ENCODE results near the gene CACNA1F.

DNA sequence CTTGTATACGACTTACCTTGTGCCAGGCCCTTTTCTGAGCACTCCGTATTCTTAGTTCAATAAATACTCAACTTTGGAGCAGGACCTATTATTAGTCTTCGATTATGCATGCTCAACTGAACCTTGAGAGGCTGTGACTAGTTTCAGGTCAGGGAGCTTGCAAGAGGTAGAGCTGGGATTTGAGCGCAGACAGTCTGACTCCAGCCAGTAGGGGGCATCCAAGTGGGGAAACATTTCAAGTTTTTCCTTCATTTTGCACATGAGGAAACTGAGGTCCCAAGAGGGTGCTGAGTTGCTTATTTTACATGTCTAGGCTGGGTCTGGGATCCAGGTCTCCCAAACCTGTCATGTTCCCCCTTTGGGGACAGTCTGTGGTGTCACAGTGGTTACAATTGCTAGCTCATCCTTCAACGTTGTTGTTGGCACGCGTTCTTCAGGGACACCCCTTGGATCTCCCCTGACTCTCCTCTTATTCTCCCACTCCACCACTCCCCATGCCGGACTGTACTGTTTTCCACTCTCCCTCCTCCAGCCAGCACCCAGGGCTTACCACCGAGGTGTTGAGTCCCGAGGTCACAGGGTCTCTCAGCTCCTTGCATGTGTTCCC is 40.3 kb downstream of the CACNA1F start:
- TF ChIP-seq RAD21 (IDR thresholded peaks at IDR 0.05; ENCODE audit: insufficient read depth, low read depth, low read length), result peak; percentile 30; the same call in 1 of the 2 replicates
- TF ChIP-seq POLR2AphosphoS5 (IDR thresholded peaks at IDR 0.05; ENCODE audit: low read length), result no peak
- no peak for TF ChIP-seq SUZ12 (IDR thresholded peaks at IDR 0.05; ENCODE audit: unreplicated experiment)
- TF ChIP-seq CTCF (IDR thresholded peaks at IDR 0.05 in 2 of 3, conservative IDR thresholded peaks at IDR 0.05 in 1 of 3; ENCODE audit: control insufficient read depth in 2 of 3, extremely low read depth in 1 of 3, insufficient read depth in 1 of 3, low read depth in 3 of 3, low read length in 3 of 3), result peak; percentile 50 to 68 (median 57)
- TF ChIP-seq, protein P1, sequence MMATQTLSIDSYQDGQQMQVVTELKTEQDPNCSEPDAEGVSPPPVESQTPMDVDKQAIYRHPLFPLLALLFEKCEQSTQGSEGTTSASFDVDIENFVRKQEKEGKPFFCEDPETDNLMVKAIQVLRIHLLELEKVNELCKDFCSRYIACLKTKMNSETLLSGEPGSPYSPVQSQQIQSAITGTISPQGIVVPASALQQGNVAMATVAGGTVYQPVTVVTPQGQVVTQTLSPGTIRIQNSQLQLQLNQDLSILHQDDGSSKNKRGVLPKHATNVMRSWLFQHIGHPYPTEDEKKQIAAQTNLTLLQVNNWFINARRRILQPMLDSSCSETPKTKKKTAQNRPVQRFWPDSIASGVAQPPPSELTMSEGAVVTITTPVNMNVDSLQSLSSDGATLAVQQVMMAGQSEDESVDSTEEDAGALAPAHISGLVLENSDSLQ (IDR thresholded peaks at IDR 0.05), result no peak
- TF ChIP-seq POLR2A (IDR thresholded peaks at IDR 0.05; ENCODE audit: low read depth, low read length), result no peak
- TF ChIP-seq SMAD1 (IDR thresholded peaks at IDR 0.05; ENCODE audit: low read depth, partially characterized antibody), result no peak
- TF ChIP-seq BHLHE40 (IDR thresholded peaks at IDR 0.05; ENCODE audit: borderline replicate concordance in 1 of 2, low read depth in 2 of 2, low read length in 1 of 2), result no peak
- TF ChIP-seq EP300 (IDR thresholded peaks at IDR 0.05; ENCODE audit: borderline replicate concordance in 1 of 2, control insufficient read depth in 1 of 2, low read depth in 2 of 2, low read length in 2 of 2), result no peak
- no peak for TF ChIP-seq ZNF622 (IDR thresholded peaks at IDR 0.05)
- no peak for TF ChIP-seq CREM (IDR thresholded peaks at IDR 0.05; ENCODE audit: low read depth)
- TF ChIP-seq, protein P2, sequence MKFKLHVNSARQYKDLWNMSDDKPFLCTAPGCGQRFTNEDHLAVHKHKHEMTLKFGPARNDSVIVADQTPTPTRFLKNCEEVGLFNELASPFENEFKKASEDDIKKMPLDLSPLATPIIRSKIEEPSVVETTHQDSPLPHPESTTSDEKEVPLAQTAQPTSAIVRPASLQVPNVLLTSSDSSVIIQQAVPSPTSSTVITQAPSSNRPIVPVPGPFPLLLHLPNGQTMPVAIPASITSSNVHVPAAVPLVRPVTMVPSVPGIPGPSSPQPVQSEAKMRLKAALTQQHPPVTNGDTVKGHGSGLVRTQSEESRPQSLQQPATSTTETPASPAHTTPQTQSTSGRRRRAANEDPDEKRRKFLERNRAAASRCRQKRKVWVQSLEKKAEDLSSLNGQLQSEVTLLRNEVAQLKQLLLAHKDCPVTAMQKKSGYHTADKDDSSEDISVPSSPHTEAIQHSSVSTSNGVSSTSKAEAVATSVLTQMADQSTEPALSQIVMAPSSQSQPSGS (IDR thresholded peaks at IDR 0.05; ENCODE audit: low read length), result no peak

Measured in GM12878 (cell line).